HepG2 (cell line): Measurements from ENCODE around the gene CAND1. TPM values are rescaled to one million over a fixed set of nuclear protein-coding genes. Genes with fewer than 3 reads are reported as not detected.

Source experiments
- ATAC-seq: fragments of 200-7000 bp; cut with Tn5 transposase; 3 replicates; pipeline ENCODE4 v1.9.1; 2020; ENCODE audit warnings: mild to moderate bottlenecking, moderate library complexity
- BruUV-seq: library from RNA; stranded (reverse); fragments of 400-500 nt; replicated peaks from 2 replicates; lab custom pipeline; 2021; lab: Mats Ljungman, UMichigan
- CTCF ChIA-PET: fragments of 300-600 bp; formaldehyde crosslinking; extraction: SDS; loops from one replicate; lab custom pipeline; 2021; ENCODE audit warnings: low total read pairs, inconsistent platforms, low intra/inter-chr PET ratio; lab: Yijun Ruan, JAX
- POLR2A ChIA-PET: fragments of 350-600 bp; sonication (Branson Sonifier 250); formaldehyde crosslinking; loops from one replicate; lab custom pipeline; 2020; ENCODE audit warnings: antibody characterized with exemption, inconsistent platforms; lab: Yijun Ruan, JAX
- DNase-seq: peaks from one replicate; pipeline ENCODE4 v3.0.0-alpha.2; 2015; ENCODE audit warnings: low spot score
- FAIRE-seq: peaks from 3 replicates; lab custom pipeline; 2011; peaks lifted over from hg19 to GRCh38; lab: Jason Lieb, UNC
- H2AFZ ChIP-seq: one replicate; pipeline ENCODE4 v1.6.1; 2011; ENCODE audit warnings: low read length, inconsistent platforms
- H3K27ac ChIP-seq: fragments of 300-600 bp; 3 replicates; pipeline ENCODE4 v1.8.0; 2011; ENCODE audit warnings: mixed run types, mild to moderate bottlenecking, mixed read lengths, low read length, inconsistent platforms; ENCODE audit not compliant: insufficient read depth; ENCODE audit errors: extremely low read length
- H3K27me3 ChIP-seq, 2 experiments: fragments of 200-600 bp in 1 of 2; 2 replicates in 1 of 2; 3 replicates in 1 of 2; pipeline versions ENCODE4 v1.6.0 to v1.8.0; 2011; ENCODE audit warnings: low read length in 2 of 2, mild to moderate bottlenecking in 2 of 2, moderate library complexity in 2 of 2, inconsistent platforms in 1 of 2; ENCODE audit not compliant: insufficient read depth in 2 of 2, control insufficient read depth in 1 of 2
- H3K36me3 ChIP-seq, 2 experiments: fragments of 200-600 bp in 1 of 2; replicated peaks in 1 of 2; 2 replicates in 1 of 2; 3 replicates in 1 of 2; pipeline versions ENCODE4 v1.5.1 to v1.8.0; 2011; ENCODE audit warnings: low read length in 2 of 2, inconsistent platforms in 1 of 2; ENCODE audit not compliant: insufficient read depth in 2 of 2, control insufficient read depth in 1 of 2
- H3K4me1 ChIP-seq: 2 replicates; pipeline ENCODE4 v1.5.1; 2012; ENCODE audit warnings: low read length, inconsistent platforms; ENCODE audit not compliant: insufficient read depth
- H3K4me2 ChIP-seq: 2 replicates; pipeline ENCODE4 v1.6.0; 2011; ENCODE audit warnings: low read depth, low read length, inconsistent platforms
- H3K4me3 ChIP-seq, 3 experiments: fragments of 200-600 bp in 1 of 3; sonication (generic), shearing (Covaris generic) in 1 of 3; replicated peaks in 1 of 3; 2 replicates each; pipeline ENCODE4 v1.5.1; 2011 to 2016; ENCODE audit warnings: low read length in 3 of 3, inconsistent platforms in 2 of 3, low read depth in 2 of 3, mild to moderate bottlenecking in 2 of 3, control low read depth in 1 of 3, mixed read lengths in 1 of 3; ENCODE audit not compliant: insufficient read depth in 1 of 3
- H3K79me2 ChIP-seq: one replicate; pipeline ENCODE4 v1.6.1; 2011; ENCODE audit warnings: low read length, inconsistent platforms; ENCODE audit not compliant: insufficient read depth
- H3K9ac ChIP-seq: 2 replicates; pipeline ENCODE4 v1.6.0; 2011; ENCODE audit warnings: mild to moderate bottlenecking, low read depth, low read length, inconsistent platforms; ENCODE audit not compliant: insufficient read depth
- H3K9me3 ChIP-seq: 2 replicates; pipeline ENCODE4 v1.5.1; 2012; ENCODE audit warnings: mild to moderate bottlenecking, low read length
- H4K20me1 ChIP-seq: 2 replicates; pipeline ENCODE4 v1.6.0; 2011; ENCODE audit warnings: inconsistent platforms, mild to moderate bottlenecking, low read length, moderate library complexity; ENCODE audit not compliant: insufficient read depth
- CAMTA2 ChIP-seq: sonication (generic); formaldehyde crosslinking; IDR thresholded peaks from 2 replicates; pipeline ENCODE4 v1.4.0; 2020; ENCODE audit warnings: mild to moderate bottlenecking, missing genetic modification reagents, borderline replicate concordance
- CEBPB ChIP-seq: IDR thresholded peaks from 2 replicates; pipeline ENCODE4 v1.6.1; 2011; ENCODE audit warnings: low read depth, low read length, improper control_type of control experiment, borderline replicate concordance
- MIXL1 ChIP-seq: IDR thresholded peaks from 2 replicates; pipeline ENCODE4 v1.6.1; 2016
- PCBP2 ChIP-seq: fragments of 200-400 bp; formaldehyde crosslinking; optimal IDR thresholded peaks from 2 replicates; pipeline ENCODE3; 2018; ENCODE audit warnings: low read length, low read depth; ENCODE audit not compliant: poor library complexity, severe bottlenecking
- SOX6 ChIP-seq, 2 experiments: fragments of 450-650 bp in 1 of 2; sonication (generic) in 1 of 2; formaldehyde crosslinking in 1 of 2; IDR thresholded peaks; 2 replicates each; pipeline versions ENCODE4 v1.4.0 to v1.6.1; 2017 to 2020; ENCODE audit warnings: antibody characterized with exemption in 1 of 2, mild to moderate bottlenecking in 1 of 2, missing genetic modification reagents in 1 of 2
- ZBTB20 ChIP-seq: sonication (generic); formaldehyde crosslinking; IDR thresholded peaks from 2 replicates; pipeline ENCODE4 v1.8.1; 2023; ENCODE audit warnings: missing genetic modification reagents, low read depth, mild to moderate bottlenecking, borderline replicate concordance
- ZNF607 ChIP-seq: sonication (generic); formaldehyde crosslinking; IDR thresholded peaks from 2 replicates; pipeline ENCODE4 v1.5.1; 2020; ENCODE audit warnings: missing genetic modification reagents, mild to moderate bottlenecking, borderline replicate concordance
- WGBS: methylation state at CpG from one replicate; pipeline ENCODE4 v1.1.6; 2017; ENCODE audit warnings: low lambda C conversion rate; 5-methylcytosine and 5-hydroxymethylcytosine counted together
- in situ Hi-C: cut with HindIII; loops from 2 replicates; pipeline ENCODE4 v1.10.0; 2017; ENCODE audit warnings: low pct_unique_long_range_greater_than_20kb; ENCODE audit not compliant: extremely low pct_ligation_motif_present
- intact Hi-C: fragments of 100-400 bp; cut with micrococcal nuclease; formaldehyde crosslinking; loops from one replicate; pipeline ENCODE4 v1.10.0; 2022; ENCODE audit not compliant: unreplicated experiment
- polyA plus RNA-seq, 8 experiments: library from polyadenylated mRNA; depleted of rRNA in 3 of 8; stranded (reverse) in 7 of 8; unstranded in 1 of 8; fragments of >200 nt; fragmentation: Illumina TruSeq in 4 of 8; extraction: Trizol in 4 of 8; gene quantifications; 2 replicates each; pipeline versions ENCODE4 v1.2.1 to v1.2.3, GENCODE V29; 2011 to 2016; ENCODE audit warnings: low read depth in 4 of 8, missing spikeins in 1 of 8, mixed read lengths in 1 of 8; ENCODE audit not compliant: insufficient read depth in 1 of 8
- total RNA-seq, 5 experiments: library from RNA; depleted of rRNA; stranded (reverse); fragments of >200 nt; fragmentation: Illumina TruSeq; extraction: Trizol; gene quantifications; 2 replicates each; pipeline ENCODE4 v1.2.3, GENCODE V29; 2016; ENCODE audit warnings: low read depth in 1 of 5

The CAND1 gene
- total and polyA plus RNA-seq, 2 of the 13 experiments (the other 11 are each of a cell fraction or from before 2014, with no cell fraction given) = 56.2 to 138 TPM

GRCh38 chr12:67327466-67327865 is 58.3 kb downstream of the CAND1 start:
- ATAC-seq = no peak
- no peak overlapping the region for H3K27ac ChIP-seq
- H3K4me1 ChIP-seq = no peaks in the 10 kb centered on the region
- no peak for FAIRE-seq
- H4K20me1 ChIP-seq = no peaks in the 10 kb centered on the region
- H3K9ac ChIP-seq = no peak overlapping the region
- H3K27me3 ChIP-seq = no peaks in the 10 kb centered on the region
- no peaks in the 10 kb centered on the region for H3K36me3 ChIP-seq
- BruUV-seq = no TSS peak
- ChIA-PET POLR2A (no interaction called here), CTCF (no interaction called here)
- intact Hi-C loops (no loop called here), in situ Hi-C loops (no loop called here)
- TF ChIP-seq PCBP2 (no peak), CAMTA2 (CRISPR knock-in tag) (no peak), ZBTB20 (CRISPR knock-in tag) (no peak), CEBPB (no peak), SOX6 (IDR thresholded peaks at IDR 0.05) (no peak), SOX6 (CRISPR knock-in tag; IDR thresholded peaks at IDR 0.05) (no peak), MIXL1 (CRISPR knock-in tag) (no peak)
- no peaks in the 10 kb centered on the region for H3K9me3 ChIP-seq
- no peak for DNase-seq
- H3K79me2 ChIP-seq = no peaks in the 10 kb centered on the region
- 47% methylated on average over 2 of the region's 2 CpGs for WGBS
- no peak overlapping the region for H3K4me2 ChIP-seq
- H3K4me3 ChIP-seq = no peak overlapping the region
- no peak overlapping the region for H2AFZ ChIP-seq

- TF ChIP-seq PCBP2 = no peak
- TF ChIP-seq ZNF607 (CRISPR knock-in tag) = no peak
- intact Hi-C loops (no loop called here), in situ Hi-C loops (no loop called here)
- Histone ChIP-seq H3K4me3 (no peak overlapping the region), H3K4me2 (no peak overlapping the region), H3K27ac (no peak overlapping the region), H2AFZ (no peak overlapping the region), H3K27me3 (no peaks in the 10 kb centered on the region), H3K36me3 (no peaks in the 10 kb centered on the region), H3K4me1 (no peaks in the 10 kb centered on the region), H3K9me3 (no peaks in the 10 kb centered on the region), H3K9ac (no peak overlapping the region), H3K79me2 (no peaks in the 10 kb centered on the region), H4K20me1 (no peaks in the 10 kb centered on the region)
- FAIRE-seq (no peak), ATAC-seq (no peak), DNase-seq (no peak)
- ChIA-PET POLR2A (no interaction called here), CTCF (no interaction called here)
- WGBS = 83% methylated on average over 1 of the region's 1 CpG
- no TSS peak for BruUV-seq
Measured at GRCh38 chr12:67331123-67331522, 62.0 kb downstream of the CAND1 start.
